H9 (cell line): ENCODE results near the gene AP3S2. TPM values are rescaled to one million over a fixed set of nuclear protein-coding genes. Genes with fewer than 3 reads are reported as not detected.

Experiments used
- DNase-seq: peaks from one replicate; pipeline ENCODE4 v3.0.0-alpha.2; 2017
- H2AFZ ChIP-seq: one replicate; pipeline ENCODE4 v1.6.1; 2013; ENCODE audit warnings: mild to moderate bottlenecking, low read length, control low read depth, moderate library complexity
- H2AK5ac ChIP-seq: 2 replicates; pipeline ENCODE4 v1.6.1; 2013; ENCODE audit warnings: low read length, control low read depth, mixed read lengths; ENCODE audit not compliant: insufficient read length
- H2BK120ac ChIP-seq: one replicate; pipeline ENCODE4 v1.6.1; 2013; ENCODE audit warnings: low read depth, mild to moderate bottlenecking, low read length, control low read depth, inconsistent platforms; ENCODE audit not compliant: poor library complexity, severe bottlenecking
- H2BK12ac ChIP-seq: 2 replicates; pipeline ENCODE4 v1.6.1; 2013; ENCODE audit warnings: low read length, control low read depth, mixed read lengths, low read depth; ENCODE audit not compliant: insufficient read length
- H2BK15ac ChIP-seq: 2 replicates; pipeline ENCODE4 v1.6.1; 2013; ENCODE audit warnings: low read depth, low read length, control low read depth
- H2BK20ac ChIP-seq: one replicate; pipeline ENCODE4 v1.6.1; 2013; ENCODE audit warnings: low read depth, mild to moderate bottlenecking, low read length, control low read depth, inconsistent platforms; ENCODE audit not compliant: poor library complexity, severe bottlenecking
- H2BK5ac ChIP-seq: 2 replicates; pipeline ENCODE4 v1.6.1; 2013; ENCODE audit warnings: low read length, control low read depth, mixed read lengths; ENCODE audit not compliant: insufficient read length
- H3K14ac ChIP-seq: 2 replicates; pipeline ENCODE4 v1.6.1; 2013; ENCODE audit warnings: low read length, control low read depth; ENCODE audit not compliant: insufficient read depth
- H3K18ac ChIP-seq: 2 replicates; pipeline ENCODE4 v1.6.1; 2013; ENCODE audit warnings: low read depth, mild to moderate bottlenecking, mixed read lengths, low read length, control low read depth; ENCODE audit not compliant: insufficient read length
- H3K23ac ChIP-seq: 2 replicates; pipeline ENCODE4 v1.6.1; 2013; ENCODE audit warnings: low read length, control low read depth, mixed read lengths, low read depth; ENCODE audit not compliant: insufficient read length
- H3K23me2 ChIP-seq: 2 replicates; pipeline ENCODE4 v1.6.1; 2013; ENCODE audit warnings: low read depth, mild to moderate bottlenecking, mixed read lengths, low read length, control low read depth; ENCODE audit not compliant: insufficient read length, poor library complexity, severe bottlenecking
- H3K27ac ChIP-seq: 2 replicates; pipeline ENCODE4 v1.5.1; 2013; ENCODE audit warnings: low read length, control low read depth, mixed read lengths, low read depth; ENCODE audit not compliant: insufficient read length
- H3K27me3 ChIP-seq: 2 replicates; pipeline ENCODE4 v1.6.1; 2013; ENCODE audit warnings: low read length, control low read depth, inconsistent platforms; ENCODE audit not compliant: insufficient read depth
- H3K4ac ChIP-seq: 2 replicates; pipeline ENCODE4 v1.6.1; 2013; ENCODE audit warnings: low read depth, mild to moderate bottlenecking, control low read depth, inconsistent platforms, low read length, moderate library complexity
- H3K4me1 ChIP-seq: 2 replicates; pipeline ENCODE4 v1.6.1; 2013; ENCODE audit warnings: low read length, control low read depth, inconsistent platforms; ENCODE audit not compliant: insufficient read depth
- H3K4me2 ChIP-seq: 2 replicates; pipeline ENCODE4 v1.6.1; 2013; ENCODE audit warnings: low read length, control low read depth, mixed read lengths; ENCODE audit not compliant: insufficient read length, insufficient read depth
- H3K56ac ChIP-seq: 2 replicates; pipeline ENCODE4 v1.6.1; 2013; ENCODE audit warnings: low read depth, mild to moderate bottlenecking, mixed read lengths, low read length, control low read depth; ENCODE audit not compliant: insufficient read length
- H3K79me1 ChIP-seq: 2 replicates; pipeline ENCODE4 v1.6.1; 2013; ENCODE audit warnings: low read depth, mild to moderate bottlenecking, moderate library complexity, low read length, control low read depth, inconsistent platforms; ENCODE audit not compliant: insufficient read depth, poor library complexity, severe bottlenecking
- H3K79me2 ChIP-seq: 2 replicates; pipeline ENCODE4 v1.6.1; 2013; ENCODE audit warnings: low read length, control low read depth, inconsistent platforms; ENCODE audit not compliant: insufficient read depth
- H3K9ac ChIP-seq: 2 replicates; pipeline ENCODE4 v1.6.1; 2013; ENCODE audit warnings: low read length, control low read depth, mixed read lengths; ENCODE audit not compliant: insufficient read length; ENCODE audit errors: extremely low read depth
- H3K9me3 ChIP-seq: one replicate; pipeline ENCODE4 v1.6.1; 2013; ENCODE audit warnings: low read depth, low read length, inconsistent platforms; ENCODE audit not compliant: control insufficient read depth
- H3T11ph ChIP-seq: one replicate; pipeline ENCODE4 v1.6.1; 2013; ENCODE audit warnings: mild to moderate bottlenecking, low read length, control low read depth, inconsistent platforms
- H4K20me1 ChIP-seq: one replicate; pipeline ENCODE4 v1.6.1; 2013; ENCODE audit not compliant: control insufficient read depth, insufficient read length, insufficient read depth
- H4K5ac ChIP-seq: 2 replicates; pipeline ENCODE4 v1.6.1; 2013; ENCODE audit warnings: low read depth, mild to moderate bottlenecking, mixed read lengths, low read length, control low read depth; ENCODE audit not compliant: insufficient read length
- H4K8ac ChIP-seq: replicated peaks from 2 replicates; pipeline ENCODE4 v1.6.1; 2013; ENCODE audit warnings: low read length, control low read depth, mixed read lengths, low read depth; ENCODE audit not compliant: insufficient read length
- H4K91ac ChIP-seq: 2 replicates; pipeline ENCODE4 v1.6.1; 2013; ENCODE audit warnings: low read depth, mild to moderate bottlenecking, moderate library complexity, mixed read lengths, low read length, control low read depth; ENCODE audit not compliant: insufficient read length
- H3K27ac Mint-ChIP-seq, 3 experiments: 2 replicates in 2 of 3; 3 replicates in 1 of 3; pipeline ENCODE4 v1.8.0; 2020 to 2021; ENCODE audit warnings: mixed read lengths in 3 of 3, mild to moderate bottlenecking in 1 of 3, moderate library complexity in 1 of 3
- H3K27me3 Mint-ChIP-seq: 2 replicates; pipeline ENCODE4 v1.8.0; 2021; ENCODE audit warnings: low read depth, mild to moderate bottlenecking, moderate library complexity, mixed read lengths
- H3K36me3 Mint-ChIP-seq, 3 experiments: 2 replicates in 2 of 3; 3 replicates in 1 of 3; pipeline ENCODE4 v1.8.0; 2020 to 2021; ENCODE audit warnings: low read depth in 3 of 3, mixed read lengths in 3 of 3; ENCODE audit not compliant: insufficient read depth in 1 of 3
- H3K4me1 Mint-ChIP-seq, 2 experiments: 2 replicates each; pipeline ENCODE4 v1.8.0; 2020; ENCODE audit warnings: mixed read lengths in 2 of 2
- H3K4me3 Mint-ChIP-seq, 2 experiments: 2 replicates in 1 of 2; 3 replicates in 1 of 2; pipeline ENCODE4 v1.8.0; 2020 to 2021; ENCODE audit warnings: mild to moderate bottlenecking in 2 of 2, mixed read lengths in 2 of 2, moderate library complexity in 1 of 2
- H3K9me3 Mint-ChIP-seq, 2 experiments: 2 replicates in 1 of 2; 3 replicates in 1 of 2; pipeline ENCODE4 v1.8.0; 2020; ENCODE audit warnings: mild to moderate bottlenecking in 2 of 2, mixed read lengths in 2 of 2, moderate library complexity in 1 of 2
- WGBS: extraction: QIAGEN DNeasy Blood & Tissue Kit; methylation state at CpG from one replicate; pipeline ENCODE4 v1.1.7; 2013; ENCODE audit warnings: missing lambda C conversion rate, low lambda C conversion rate, mixed read lengths; ENCODE audit not compliant: insufficient read length; ENCODE audit errors: extremely low coverage; 5-methylcytosine and 5-hydroxymethylcytosine counted together
- total RNA-seq: library from RNA; stranded (reverse); gene quantifications from 2 replicates; pipeline ENCODE4 v1.2.1, GENCODE V29; 2021
- TF ChIP-seq, protein P1 (sequence below): fragments of 200-600 bp; sonication (generic); conservative IDR thresholded peaks from 3 replicates; pipeline ENCODE4 v1.8.0; 2021; ENCODE audit warnings: antibody characterized with exemption, mild to moderate bottlenecking

Gene AP3S2
- total RNA-seq, 1 experiment from 2014 or later: 33.9 TPM

DNA sequence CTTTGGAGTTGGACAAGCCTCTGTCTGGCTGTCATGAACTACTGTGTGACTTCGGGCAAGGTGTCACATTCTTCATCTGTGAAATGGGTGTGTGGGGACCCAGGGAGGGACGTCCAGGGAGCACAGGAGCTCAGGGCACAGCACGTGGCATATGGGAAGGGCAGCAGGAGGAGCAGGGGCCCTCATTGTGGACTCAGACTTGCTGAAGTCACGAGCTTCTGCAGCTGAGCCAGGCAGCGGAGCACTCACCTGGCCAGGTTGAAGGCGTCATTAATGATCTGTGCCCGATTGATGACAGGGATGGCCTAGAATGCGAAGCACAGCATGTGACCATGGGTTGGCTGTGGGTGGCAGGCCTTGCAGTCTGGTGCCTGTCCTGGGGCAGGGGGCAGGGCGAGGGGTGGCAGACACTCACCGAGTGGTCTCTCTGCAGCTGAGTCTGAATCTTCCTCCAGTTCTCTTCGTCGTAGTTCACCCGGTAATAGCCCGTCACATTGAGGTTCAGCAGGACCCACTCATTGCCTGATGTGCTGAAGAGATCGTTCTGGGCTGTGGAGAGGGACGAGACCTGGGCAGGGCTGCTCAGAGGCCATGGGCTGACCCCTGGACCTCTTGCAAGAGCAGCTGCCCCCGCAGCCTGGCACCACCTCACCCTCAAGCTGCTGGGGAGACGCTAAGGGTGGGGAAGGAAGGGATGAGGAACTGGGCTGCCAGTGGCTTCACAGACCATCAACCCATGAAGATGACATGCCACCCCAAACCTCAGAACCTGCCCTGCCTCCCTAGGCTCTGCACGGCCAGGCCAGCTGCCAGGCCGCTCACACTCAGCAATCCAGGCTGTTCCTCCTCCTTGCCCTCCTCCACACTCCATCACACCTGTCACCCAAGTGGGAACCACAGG, 94.5 kb downstream of the AP3S2 start:
- TF ChIP-seq, protein P1, sequence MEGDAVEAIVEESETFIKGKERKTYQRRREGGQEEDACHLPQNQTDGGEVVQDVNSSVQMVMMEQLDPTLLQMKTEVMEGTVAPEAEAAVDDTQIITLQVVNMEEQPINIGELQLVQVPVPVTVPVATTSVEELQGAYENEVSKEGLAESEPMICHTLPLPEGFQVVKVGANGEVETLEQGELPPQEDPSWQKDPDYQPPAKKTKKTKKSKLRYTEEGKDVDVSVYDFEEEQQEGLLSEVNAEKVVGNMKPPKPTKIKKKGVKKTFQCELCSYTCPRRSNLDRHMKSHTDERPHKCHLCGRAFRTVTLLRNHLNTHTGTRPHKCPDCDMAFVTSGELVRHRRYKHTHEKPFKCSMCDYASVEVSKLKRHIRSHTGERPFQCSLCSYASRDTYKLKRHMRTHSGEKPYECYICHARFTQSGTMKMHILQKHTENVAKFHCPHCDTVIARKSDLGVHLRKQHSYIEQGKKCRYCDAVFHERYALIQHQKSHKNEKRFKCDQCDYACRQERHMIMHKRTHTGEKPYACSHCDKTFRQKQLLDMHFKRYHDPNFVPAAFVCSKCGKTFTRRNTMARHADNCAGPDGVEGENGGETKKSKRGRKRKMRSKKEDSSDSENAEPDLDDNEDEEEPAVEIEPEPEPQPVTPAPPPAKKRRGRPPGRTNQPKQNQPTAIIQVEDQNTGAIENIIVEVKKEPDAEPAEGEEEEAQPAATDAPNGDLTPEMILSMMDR: no peak
- H2BK15ac ChIP-seq: no peak overlapping the region
- Mint-ChIP-seq H3K36me3 (no peaks in the 10 kb centered on the region; a peak in 1 of 7 replicates), H3K4me3 (no peak overlapping the region), H3K27ac (peak overlapping the region in 1 of 3 experiments; percentile 55; a peak in 1 of 7 replicates), H3K27me3 (peaks cover 11% of the 10 kb centered on the region), H3K4me1 (peaks cover 6 to 9% of the 10 kb centered on the region in 2 experiments; a peak in 3 of 4 replicates), H3K9me3 (no peaks in the 10 kb centered on the region)
- H3K9me3 ChIP-seq: no peaks in the 10 kb centered on the region
- H3K18ac ChIP-seq: no peak overlapping the region
- no peak overlapping the region for H4K5ac ChIP-seq
- H3K79me1 ChIP-seq: no peaks in the 10 kb centered on the region
- no CpG with 5 or more reads among the region's 20 CpGs for WGBS
- H3K56ac ChIP-seq: no peak overlapping the region
- H3T11ph ChIP-seq: no peak overlapping the region
- no peak overlapping the region for H2BK5ac ChIP-seq
- no peak overlapping the region for H3K9ac ChIP-seq
- no peak overlapping the region for H3K4ac ChIP-seq
- H4K91ac ChIP-seq: no peak overlapping the region
- no peak for DNase-seq
- no peak overlapping the region for H3K23ac ChIP-seq
- no peak overlapping the region for H3K14ac ChIP-seq
- H4K20me1 ChIP-seq: no peaks in the 10 kb centered on the region
- H4K8ac ChIP-seq: no peak overlapping the region
- H3K23me2 ChIP-seq: no peaks in the 10 kb centered on the region
- H3K27me3 ChIP-seq: no peaks in the 10 kb centered on the region
- no peaks in the 10 kb centered on the region for H3K4me1 ChIP-seq
- H2BK120ac ChIP-seq: no peak overlapping the region
- no peak overlapping the region for H3K4me2 ChIP-seq
- no peak overlapping the region for H2AFZ ChIP-seq
- no peak overlapping the region for H2BK12ac ChIP-seq
- no peak overlapping the region for H2AK5ac ChIP-seq
- no peak overlapping the region for H2BK20ac ChIP-seq
- H3K27ac ChIP-seq: no peak overlapping the region
- H3K79me2 ChIP-seq: no peaks in the 10 kb centered on the region
